GM12878 (cell line): ENCODE results near the gene FARS2. TPM values are rescaled to one million over a fixed set of nuclear protein-coding genes. Genes with fewer than 3 reads are reported as not detected.

Experiments
- ATAC-seq: fragments of 200-7000 bp; cut with Tn5 transposase; 3 replicates; pipeline ENCODE4 v1.9.1; 2020; ENCODE audit warnings: mild to moderate bottlenecking, moderate library complexity
- BruUV-seq: library from RNA; stranded (reverse); fragments of 400-500 nt; replicated peaks from 2 replicates; lab custom pipeline; 2021; lab: Mats Ljungman, UMichigan
- CTCF ChIA-PET: fragments of 300-600 bp; sonication (Branson Sonifier 250); formaldehyde crosslinking; extraction: SDS; loops from one replicate; lab custom pipeline; 2021; ENCODE audit warnings: inconsistent platforms; lab: Yijun Ruan, JAX
- POLR2A ChIA-PET: fragments of 350-600 bp; formaldehyde crosslinking; extraction: SDS; loops from one replicate; lab custom pipeline; 2021; ENCODE audit warnings: inconsistent platforms; lab: Charles Lee
- RAD21 ChIA-PET: fragments of 300-600 bp; sonication (Branson Sonifier 250); formaldehyde crosslinking; loops from one replicate; lab custom pipeline; 2023; ENCODE audit warnings: antibody characterized with exemption; ENCODE audit not compliant: unreplicated experiment; lab: Charles Lee
- SMC1A ChIA-PET: fragments of 300-600 bp; sonication (Branson Sonifier 250); formaldehyde crosslinking; loops from one replicate; lab custom pipeline; 2023; ENCODE audit not compliant: unreplicated experiment, uncharacterized antibody; lab: Charles Lee
- DNase-seq: peaks from one replicate; pipeline ENCODE4 v3.0.0-alpha.2; 2011; ENCODE audit warnings: low read depth, low spot score
- FAIRE-seq: peaks from 3 replicates; lab custom pipeline; 2011; peaks lifted over from hg19 to GRCh38; lab: Jason Lieb, UNC
- H2AFZ ChIP-seq: 2 replicates; pipeline ENCODE4 v1.6.0; 2011; ENCODE audit warnings: low read depth, low read length, control low read depth; ENCODE audit not compliant: control insufficient read depth
- H3K27ac ChIP-seq: 2 replicates; pipeline ENCODE4 v1.5.1; 2011; ENCODE audit warnings: control low read depth; ENCODE audit not compliant: control insufficient read depth, insufficient read depth
- H3K27me3 ChIP-seq, 2 experiments: replicated peaks in 1 of 2; 2 replicates each; pipeline versions ENCODE4 v1.6.0 to v1.6.1; 2011; ENCODE audit warnings: low read length in 1 of 2; ENCODE audit not compliant: control insufficient read depth in 2 of 2, insufficient read depth in 2 of 2
- H3K36me3 ChIP-seq, 2 experiments: 2 replicates each; pipeline ENCODE4 v1.5.1; 2011; ENCODE audit warnings: low read length in 1 of 2; ENCODE audit not compliant: control insufficient read depth in 2 of 2, insufficient read depth in 2 of 2
- H3K4me1 ChIP-seq: 2 replicates; pipeline ENCODE4 v1.6.1; 2011; ENCODE audit warnings: mild to moderate bottlenecking, low read length, moderate library complexity, mixed read lengths; ENCODE audit not compliant: control insufficient read depth, insufficient read depth
- H3K4me2 ChIP-seq: 2 replicates; pipeline ENCODE4 v1.6.0; 2011; ENCODE audit warnings: control low read depth; ENCODE audit not compliant: control insufficient read depth, insufficient read depth
- H3K4me3 ChIP-seq: fragments of 200-600 bp; sonication (generic); 2 replicates; pipeline ENCODE4 v1.5.1; 2016
- H3K79me2 ChIP-seq: 2 replicates; pipeline ENCODE4 v1.6.0; 2011; ENCODE audit warnings: low read length; ENCODE audit not compliant: control insufficient read depth, insufficient read depth
- H3K9ac ChIP-seq: 2 replicates; pipeline ENCODE4 v1.8.0; 2011; ENCODE audit warnings: low read length, control low read depth, mixed read lengths; ENCODE audit not compliant: control insufficient read depth, insufficient read depth
- H3K9me3 ChIP-seq: replicated peaks from 3 replicates; pipeline ENCODE4 v1.5.1; 2011; ENCODE audit warnings: mild to moderate bottlenecking, low read length; ENCODE audit not compliant: control insufficient read depth, insufficient read depth
- H4K20me1 ChIP-seq: 2 replicates; pipeline ENCODE4 v1.6.0; 2011; ENCODE audit not compliant: control insufficient read depth, insufficient read depth
- BHLHE40 ChIP-seq, 2 experiments: fragments of 450-650 bp in 1 of 2; IDR thresholded peaks; 2 replicates each; pipeline ENCODE4 v1.6.1; 2011 to 2017; ENCODE audit warnings: low read depth in 2 of 2, borderline replicate concordance in 1 of 2, improper control_type of control experiment in 1 of 2, low read length in 1 of 2, mild to moderate bottlenecking in 1 of 2
- BMI1 ChIP-seq: fragments of 450-650 bp; IDR thresholded peaks from 2 replicates; pipeline ENCODE4 v1.6.1; 2016; ENCODE audit warnings: mild to moderate bottlenecking, moderate library complexity, borderline replicate concordance
- CHD2 ChIP-seq: IDR thresholded peaks from 2 replicates; pipeline ENCODE4 v1.6.1; 2011; ENCODE audit warnings: low read depth, low read length, improper control_type of control experiment, borderline replicate concordance
- HDGF ChIP-seq: fragments of 450-650 bp; IDR thresholded peaks from 2 replicates; pipeline ENCODE4 v1.6.1; 2016; ENCODE audit warnings: antibody characterized with exemption
- NFIC ChIP-seq: IDR thresholded peaks from 2 replicates; pipeline ENCODE4 v1.6.1; 2012; ENCODE audit warnings: low read depth, mild to moderate bottlenecking, inconsistent platforms, low read length, moderate library complexity
- NFYA ChIP-seq: IDR thresholded peaks from 2 replicates; pipeline ENCODE4 v1.6.1; 2011; ENCODE audit warnings: low read depth, mild to moderate bottlenecking, low read length, improper control_type of control experiment, borderline replicate concordance
- SMAD5 ChIP-seq: IDR thresholded peaks from 2 replicates; pipeline ENCODE4 v1.6.1; 2016; ENCODE audit warnings: antibody characterized with exemption, low read depth
- STAT1 ChIP-seq: fragments of 450-650 bp; conservative IDR thresholded peaks from 2 replicates; pipeline ENCODE4 v1.6.1; 2014; ENCODE audit warnings: antibody characterized with exemption, mild to moderate bottlenecking
- ZNF592 ChIP-seq: fragments of 450-650 bp; IDR thresholded peaks from 2 replicates; pipeline ENCODE4 v1.6.1; 2017; ENCODE audit warnings: mild to moderate bottlenecking, moderate library complexity
- WGBS: methylation state at CpG from one replicate; pipeline ENCODE4 v1.1.6; 2016; ENCODE audit warnings: low lambda C conversion rate; ENCODE audit not compliant: insufficient replicate concordance, insufficient coverage; ENCODE audit errors: missing lambda C conversion rate; 5-methylcytosine and 5-hydroxymethylcytosine counted together
- in situ Hi-C: fragments of 300-500 bp; cut with MboI; formaldehyde crosslinking; loops from 9 replicates; pipeline ENCODE4 v1.14.3; 2018; ENCODE audit warnings: mixed read lengths
- intact Hi-C: fragments of 100-400 bp; cut with micrococcal nuclease; formaldehyde crosslinking; loops from one replicate; pipeline ENCODE4 v1.14.2; 2022; ENCODE audit not compliant: unreplicated experiment
- polyA plus RNA-seq, 11 experiments: library from polyadenylated mRNA; depleted of rRNA in 4 of 11; unstranded in 6 of 11; stranded (reverse) in 5 of 11; fragments of >200 nt; fragmentation: Nextera tagmentation in 4 of 11; fragmentation: Illumina TruSeq in 1 of 11; extraction: Ambion mirVana in 4 of 11; extraction: Trizol in 1 of 11; gene quantifications; 1 replicate in 1 of 11; 2 replicates in 10 of 11; pipeline versions ENCODE4 v1.2.1 to v1.2.3, GENCODE V29; 2011 to 2016; ENCODE audit warnings: inconsistent platforms in 2 of 11, missing spikeins in 2 of 11, low read depth in 1 of 11
- total RNA-seq, 4 experiments: library from RNA; depleted of rRNA in 3 of 4; stranded (reverse); fragments of >200 nt in 3 of 4; fragmentation: Illumina TruSeq in 1 of 4; extraction: Trizol in 1 of 4; gene quantifications; 2 replicates each; pipeline versions ENCODE4 v1.2.1 to v1.2.3, GENCODE V29; 2013 to 2021
- TF ChIP-seq, protein P1 (sequence below): IDR thresholded peaks from 2 replicates; pipeline ENCODE4 v1.6.1; 2012; ENCODE audit warnings: mild to moderate bottlenecking, low read depth, low read length

Gene FARS2
- total and polyA plus RNA-seq, 10 of the 15 experiments (the other 5 are each of a cell fraction or from before 2014, with no cell fraction given): 16.8 to 46.7 (median 25.6) TPM

DNA sequence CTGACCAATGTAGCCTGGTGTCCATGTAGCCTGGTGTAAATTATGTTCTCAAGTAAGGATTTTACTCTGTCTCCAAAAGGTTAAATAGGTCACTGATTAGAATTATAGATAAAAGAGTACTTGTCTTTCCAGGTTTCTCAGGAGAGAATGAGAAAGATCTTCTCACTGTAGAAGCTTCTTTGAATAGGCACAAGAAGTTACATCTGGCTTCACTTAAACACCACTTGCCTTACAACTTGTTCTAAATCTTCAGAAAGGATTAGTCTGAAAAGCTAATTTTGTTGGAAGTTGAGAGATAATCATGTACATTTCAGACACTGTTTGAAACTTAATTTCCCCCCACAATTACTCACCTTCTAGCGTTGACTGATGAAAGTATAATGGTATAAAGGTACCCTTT is 275.3 kb downstream of the FARS2 start:
- CTCF ChIA-PET: no interaction called here
- intact Hi-C loops: no loop called here

GRCh38 chr6:5537132-5537531 is 275.8 kb downstream of the FARS2 start:
- Histone ChIP-seq H3K79me2 (no peaks in the 10 kb centered on the region), H3K9me3 (no peaks in the 10 kb centered on the region), H3K36me3 (no peaks in the 10 kb centered on the region), H3K9ac (no peak overlapping the region), H3K4me3 (no peak overlapping the region), H3K27ac (no peak overlapping the region), H3K27me3 (no peaks in the 10 kb centered on the region), H2AFZ (no peak overlapping the region), H3K4me1 (no peaks in the 10 kb centered on the region), H3K4me2 (no peak overlapping the region), H4K20me1 (no peaks in the 10 kb centered on the region)
- ChIA-PET CTCF (no interaction called here), RAD21 (no interaction called here), POLR2A (no interaction called here), SMC1A (no interaction called here)
- 100% methylated on average over 1 of the region's 8 CpGs for WGBS
- no TSS peak for BruUV-seq
- FAIRE-seq (no peak), DNase-seq (no peak), ATAC-seq (no peak)
- no peak for TF ChIP-seq SMAD5
- TF ChIP-seq CHD2: no peak
- TF ChIP-seq, protein P1, sequence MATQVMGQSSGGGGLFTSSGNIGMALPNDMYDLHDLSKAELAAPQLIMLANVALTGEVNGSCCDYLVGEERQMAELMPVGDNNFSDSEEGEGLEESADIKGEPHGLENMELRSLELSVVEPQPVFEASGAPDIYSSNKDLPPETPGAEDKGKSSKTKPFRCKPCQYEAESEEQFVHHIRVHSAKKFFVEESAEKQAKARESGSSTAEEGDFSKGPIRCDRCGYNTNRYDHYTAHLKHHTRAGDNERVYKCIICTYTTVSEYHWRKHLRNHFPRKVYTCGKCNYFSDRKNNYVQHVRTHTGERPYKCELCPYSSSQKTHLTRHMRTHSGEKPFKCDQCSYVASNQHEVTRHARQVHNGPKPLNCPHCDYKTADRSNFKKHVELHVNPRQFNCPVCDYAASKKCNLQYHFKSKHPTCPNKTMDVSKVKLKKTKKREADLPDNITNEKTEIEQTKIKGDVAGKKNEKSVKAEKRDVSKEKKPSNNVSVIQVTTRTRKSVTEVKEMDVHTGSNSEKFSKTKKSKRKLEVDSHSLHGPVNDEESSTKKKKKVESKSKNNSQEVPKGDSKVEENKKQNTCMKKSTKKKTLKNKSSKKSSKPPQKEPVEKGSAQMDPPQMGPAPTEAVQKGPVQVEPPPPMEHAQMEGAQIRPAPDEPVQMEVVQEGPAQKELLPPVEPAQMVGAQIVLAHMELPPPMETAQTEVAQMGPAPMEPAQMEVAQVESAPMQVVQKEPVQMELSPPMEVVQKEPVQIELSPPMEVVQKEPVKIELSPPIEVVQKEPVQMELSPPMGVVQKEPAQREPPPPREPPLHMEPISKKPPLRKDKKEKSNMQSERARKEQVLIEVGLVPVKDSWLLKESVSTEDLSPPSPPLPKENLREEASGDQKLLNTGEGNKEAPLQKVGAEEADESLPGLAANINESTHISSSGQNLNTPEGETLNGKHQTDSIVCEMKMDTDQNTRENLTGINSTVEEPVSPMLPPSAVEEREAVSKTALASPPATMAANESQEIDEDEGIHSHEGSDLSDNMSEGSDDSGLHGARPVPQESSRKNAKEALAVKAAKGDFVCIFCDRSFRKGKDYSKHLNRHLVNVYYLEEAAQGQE: no peak
- no peak for TF ChIP-seq HDGF
- no peak for TF ChIP-seq NFIC
- no peak for TF ChIP-seq BHLHE40 (IDR thresholded peaks at IDR 0.05; ENCODE audit: borderline replicate concordance in 1 of 2, low read depth in 2 of 2, low read length in 1 of 2)
- TF ChIP-seq ZNF592: no peak
- no peak for TF ChIP-seq STAT1
- in situ Hi-C loops: no loop called here
- intact Hi-C loops: no loop called here

More for the DNA sequence above, 275.3 kb downstream of the FARS2 start:
- H3K9ac ChIP-seq: no peak overlapping the region
- no peak for DNase-seq
- no peak for FAIRE-seq
- WGBS: 100% methylated on average over 1 of the region's 1 CpG
- no peak overlapping the region for H3K27ac ChIP-seq
- ChIA-PET POLR2A (no interaction called here), RAD21 (interaction anchor here (1.0 kb wide), 1 partner anchor 18 kb away, joined by 4 read pairs; no protein-coding TSS in a partner anchor), SMC1A (interaction anchor here (1.0 kb wide), 1 partner anchor 17 kb away, joined by 3 read pairs; no protein-coding TSS in a partner anchor)
- H3K4me2 ChIP-seq: no peak overlapping the region
- H3K4me3 ChIP-seq: no peak overlapping the region
- TF ChIP-seq BMI1 (no peak), NFYA (no peak)
- H4K20me1 ChIP-seq: no peaks in the 10 kb centered on the region
- BruUV-seq: no TSS peak
- H3K79me2 ChIP-seq: no peaks in the 10 kb centered on the region
- ATAC-seq: no peak
- no peak overlapping the region for H2AFZ ChIP-seq
- H3K4me1 ChIP-seq: no peaks in the 10 kb centered on the region
- in situ Hi-C loops: no loop called here
- no peaks in the 10 kb centered on the region for H3K27me3 ChIP-seq
- no peaks in the 10 kb centered on the region for H3K36me3 ChIP-seq
- no peaks in the 10 kb centered on the region for H3K9me3 ChIP-seq
